KMS-11 (cell line): Measurements from ENCODE around the gene REC8.

ENCODE experiments used
- H2AFZ ChIP-seq: fragments of 200-600 bp; sonication (generic); 2 replicates; pipeline ENCODE4 v1.6.1; 2016; ENCODE audit warnings: antibody characterized with exemption, mixed run types, low read depth
- H3K27ac ChIP-seq: fragments of 200-600 bp; sonication (generic); 2 replicates; pipeline ENCODE4 v1.6.1; 2016; ENCODE audit warnings: mild to moderate bottlenecking, mixed run types
- H3K27me3 ChIP-seq: fragments of 200-600 bp; sonication (generic); 2 replicates; pipeline ENCODE4 v1.6.1; 2017; ENCODE audit warnings: mild to moderate bottlenecking, low read depth, mixed run types, moderate library complexity; ENCODE audit not compliant: insufficient read depth
- H3K36me3 ChIP-seq: fragments of 200-600 bp; sonication (generic); 2 replicates; pipeline ENCODE4 v1.6.1; 2017; ENCODE audit warnings: mild to moderate bottlenecking, mixed run types; ENCODE audit not compliant: insufficient read depth
- H3K4me1 ChIP-seq: fragments of 200-600 bp; sonication (generic); 2 replicates; pipeline ENCODE4 v1.6.1; 2016; ENCODE audit warnings: mild to moderate bottlenecking, low read depth, mixed run types; ENCODE audit not compliant: poor library complexity, severe bottlenecking
- H3K4me2 ChIP-seq: fragments of 200-600 bp; sonication (generic); 2 replicates; pipeline ENCODE4 v1.7.0; 2016; ENCODE audit warnings: mild to moderate bottlenecking, mixed run types
- H3K4me3 ChIP-seq: fragments of 200-600 bp; sonication (generic); IDR thresholded peaks from 2 replicates; pipeline ENCODE4 v1.6.1; 2017; ENCODE audit warnings: low read depth, low read length, mixed read lengths; ENCODE audit not compliant: insufficient read depth
- H3K79me2 ChIP-seq: fragments of 200-600 bp; sonication (generic); 2 replicates; pipeline ENCODE4 v1.6.1; 2016; ENCODE audit warnings: low read depth, mixed run types; ENCODE audit not compliant: insufficient read depth
- H3K9ac ChIP-seq: fragments of 200-600 bp; sonication (generic); 2 replicates; pipeline ENCODE4 v1.6.1; 2016; ENCODE audit warnings: mild to moderate bottlenecking, mixed run types
- H4K20me1 ChIP-seq: fragments of 200-600 bp; sonication (generic); 2 replicates; pipeline ENCODE4 v1.6.1; 2016; ENCODE audit warnings: mild to moderate bottlenecking, mixed run types; ENCODE audit not compliant: insufficient read depth
- TF ChIP-seq, protein P1 (sequence below): fragments of 200-600 bp; sonication (generic); conservative IDR thresholded peaks from 2 replicates; pipeline ENCODE4 v1.6.1; 2017; ENCODE audit warnings: low read depth, mild to moderate bottlenecking, antibody characterized with exemption, low read length, moderate library complexity, mixed read lengths

REC8 gene

DNA sequence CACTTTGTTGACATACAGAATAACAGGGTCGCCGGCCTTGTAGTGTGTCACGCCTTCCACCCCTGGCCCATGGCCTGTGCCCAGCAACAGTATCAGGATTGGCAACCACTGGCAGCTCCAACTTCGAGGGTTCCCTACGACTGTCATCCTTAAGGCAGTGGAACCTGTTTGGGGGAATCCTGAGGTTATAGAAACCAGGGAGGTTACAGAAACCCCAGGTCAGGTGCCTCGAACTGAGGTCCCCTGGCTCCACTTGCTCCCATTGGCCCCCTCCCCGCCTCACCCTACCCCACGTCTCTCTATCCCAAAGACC lies 22.9 kb downstream of the REC8 start:
- Histone ChIP-seq H4K20me1 (no peaks in the 10 kb centered on the region), H3K4me3 (no peak overlapping the region), H3K9ac (peak overlapping the region; percentile 99), H3K4me2 (peak overlapping the region; percentile 57), H3K27ac (peak overlapping the region; percentile 94), H2AFZ (peak overlapping the region; percentile 81; the same call in 1 of the 2 replicates), H3K79me2 (no peaks in the 10 kb centered on the region; the same call in 1 of the 2 replicates), H3K4me1 (peaks cover 10% of the 10 kb centered on the region), H3K27me3 (no peaks in the 10 kb centered on the region), H3K36me3 (no peaks in the 10 kb centered on the region)
- TF ChIP-seq, protein P1, sequence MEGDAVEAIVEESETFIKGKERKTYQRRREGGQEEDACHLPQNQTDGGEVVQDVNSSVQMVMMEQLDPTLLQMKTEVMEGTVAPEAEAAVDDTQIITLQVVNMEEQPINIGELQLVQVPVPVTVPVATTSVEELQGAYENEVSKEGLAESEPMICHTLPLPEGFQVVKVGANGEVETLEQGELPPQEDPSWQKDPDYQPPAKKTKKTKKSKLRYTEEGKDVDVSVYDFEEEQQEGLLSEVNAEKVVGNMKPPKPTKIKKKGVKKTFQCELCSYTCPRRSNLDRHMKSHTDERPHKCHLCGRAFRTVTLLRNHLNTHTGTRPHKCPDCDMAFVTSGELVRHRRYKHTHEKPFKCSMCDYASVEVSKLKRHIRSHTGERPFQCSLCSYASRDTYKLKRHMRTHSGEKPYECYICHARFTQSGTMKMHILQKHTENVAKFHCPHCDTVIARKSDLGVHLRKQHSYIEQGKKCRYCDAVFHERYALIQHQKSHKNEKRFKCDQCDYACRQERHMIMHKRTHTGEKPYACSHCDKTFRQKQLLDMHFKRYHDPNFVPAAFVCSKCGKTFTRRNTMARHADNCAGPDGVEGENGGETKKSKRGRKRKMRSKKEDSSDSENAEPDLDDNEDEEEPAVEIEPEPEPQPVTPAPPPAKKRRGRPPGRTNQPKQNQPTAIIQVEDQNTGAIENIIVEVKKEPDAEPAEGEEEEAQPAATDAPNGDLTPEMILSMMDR, result no peak

DNA sequence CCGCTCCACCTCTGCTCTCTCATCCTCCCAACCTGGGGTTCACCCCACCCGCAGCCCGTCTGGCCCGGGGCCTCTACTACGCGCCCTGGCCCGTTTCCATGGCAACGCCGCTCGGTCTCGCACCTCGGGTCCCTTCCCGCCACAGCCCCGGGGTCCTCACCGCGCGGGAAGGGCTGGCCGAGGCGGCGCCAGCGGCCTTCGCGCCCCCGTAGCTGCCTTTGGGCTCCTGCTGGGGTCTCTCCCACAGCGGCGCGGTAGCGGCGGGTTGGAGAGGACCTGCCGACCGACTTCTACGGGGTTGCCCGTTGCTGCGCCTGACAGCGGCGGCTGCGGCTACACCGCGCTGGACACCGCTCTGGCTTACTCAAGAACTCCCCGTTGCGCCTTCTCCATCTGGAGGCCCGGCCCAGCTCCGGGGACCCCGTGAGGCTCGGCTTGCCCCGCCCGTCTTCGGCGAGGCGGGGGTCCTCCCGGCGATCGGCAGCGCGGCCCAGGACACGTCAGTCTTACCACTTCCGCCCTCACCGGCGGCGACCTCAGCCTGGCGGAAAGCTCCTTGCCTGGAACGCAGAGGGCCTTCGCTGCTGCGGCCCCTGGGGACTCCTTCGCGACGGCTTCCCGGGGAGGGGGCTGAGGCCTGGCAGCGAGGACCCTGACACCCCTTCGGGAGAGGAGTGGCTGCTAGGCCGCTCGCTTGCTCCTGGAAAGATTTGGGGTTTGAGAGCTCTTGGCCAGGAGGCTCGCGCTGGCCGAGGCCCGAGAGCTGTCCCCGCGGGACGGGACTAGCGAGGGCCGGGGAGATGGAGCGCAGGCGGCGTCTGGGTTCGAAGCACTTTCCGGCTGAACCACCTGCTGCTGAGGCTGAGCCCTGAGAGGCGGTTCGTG lies 23.5 kb downstream of the REC8 start, which contains the start of gene TM9SF1:
TM9SF1 (minus strand) TSS at position 256 of the 885 bp plus-strand sequence. CDS start 422 bp downstream, outside the sequence.
- peaks cover 10% of the 10 kb centered on the region for H3K4me1 ChIP-seq

DNA sequence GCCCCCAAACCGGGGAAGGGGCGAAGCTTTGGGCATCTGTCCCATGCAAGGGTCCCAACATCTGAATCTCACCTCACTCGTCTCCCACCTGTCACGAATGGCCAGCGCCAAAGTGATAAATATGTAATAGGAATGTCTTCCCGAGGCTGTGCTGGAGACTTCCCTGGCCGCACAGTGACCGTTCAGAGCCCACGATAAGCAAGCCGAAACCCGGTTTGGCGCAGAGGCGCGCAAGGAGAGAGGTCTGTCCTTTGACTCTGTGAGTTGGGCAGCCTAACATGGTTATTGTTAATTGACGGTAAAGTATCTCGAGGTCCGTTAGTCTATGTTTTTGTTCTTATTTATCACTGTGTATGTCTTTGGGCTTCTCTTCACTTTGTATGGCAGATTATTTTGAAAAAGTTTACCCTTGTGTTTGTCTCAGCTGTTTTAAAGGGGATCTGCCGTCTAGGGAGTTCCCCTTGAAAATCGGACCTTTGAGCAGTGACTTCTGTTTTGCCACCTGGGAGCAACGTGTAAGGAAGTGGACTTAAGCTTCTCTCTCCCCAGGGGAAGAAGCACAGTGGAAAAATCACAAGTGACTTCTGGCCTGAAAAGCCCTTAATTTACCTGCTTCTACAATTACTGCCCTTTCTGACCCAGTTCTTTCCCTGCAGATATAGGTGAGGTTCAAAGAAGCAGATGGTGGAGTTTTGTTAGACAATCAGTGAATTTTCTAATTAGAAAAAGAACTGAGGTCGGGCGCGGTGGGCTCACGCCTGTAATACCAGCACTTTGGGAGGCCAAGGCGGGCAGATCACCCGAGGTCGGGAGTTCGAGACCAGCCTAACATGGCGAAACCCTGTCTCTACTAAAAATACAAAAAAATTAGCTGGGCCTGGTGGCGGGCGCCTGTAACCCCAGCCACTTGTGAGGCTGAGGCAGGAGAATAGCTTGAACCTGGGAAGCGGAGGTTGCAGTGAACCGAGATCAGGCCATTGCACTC lies 24.5 kb downstream of the REC8 start:
- Histone ChIP-seq H3K79me2 (no peaks in the 10 kb centered on the region; the same call in 1 of the 2 replicates), H3K4me1 (peaks cover 10% of the 10 kb centered on the region), H3K4me3 (peak overlapping the region; percentile 55), H3K4me2 (peak overlapping the region; percentile 74), H4K20me1 (no peaks in the 10 kb centered on the region), H2AFZ (peak overlapping the region; percentile 81), H3K9ac (peak overlapping the region; percentile 99), H3K27me3 (no peaks in the 10 kb centered on the region), H3K27ac (peak overlapping the region; percentile 94), H3K36me3 (no peaks in the 10 kb centered on the region)
- TF ChIP-seq, protein P1, result no peak

More for the DNA sequence above, 23.5 kb downstream of the REC8 start, which contains the start of gene TM9SF1:
- H4K20me1 ChIP-seq, result no peaks in the 10 kb centered on the region
- no peaks in the 10 kb centered on the region for H3K36me3 ChIP-seq
- no peaks in the 10 kb centered on the region; the same call in 1 of the 2 replicates for H3K79me2 ChIP-seq
- peak within 1 kb of the TSS; percentile 99 for H3K9ac ChIP-seq
- peak within 1 kb of the TSS; percentile 94 for H3K27ac ChIP-seq
- peak within 1 kb of the TSS; percentile 55 for H3K4me3 ChIP-seq
- no peaks in the 10 kb centered on the region for H3K27me3 ChIP-seq
- peak within 1 kb of the TSS; percentile 74 for H3K4me2 ChIP-seq
- TF ChIP-seq, protein P1, result no peak
- peak within 1 kb of the TSS; percentile 81 for H2AFZ ChIP-seq

DNA sequence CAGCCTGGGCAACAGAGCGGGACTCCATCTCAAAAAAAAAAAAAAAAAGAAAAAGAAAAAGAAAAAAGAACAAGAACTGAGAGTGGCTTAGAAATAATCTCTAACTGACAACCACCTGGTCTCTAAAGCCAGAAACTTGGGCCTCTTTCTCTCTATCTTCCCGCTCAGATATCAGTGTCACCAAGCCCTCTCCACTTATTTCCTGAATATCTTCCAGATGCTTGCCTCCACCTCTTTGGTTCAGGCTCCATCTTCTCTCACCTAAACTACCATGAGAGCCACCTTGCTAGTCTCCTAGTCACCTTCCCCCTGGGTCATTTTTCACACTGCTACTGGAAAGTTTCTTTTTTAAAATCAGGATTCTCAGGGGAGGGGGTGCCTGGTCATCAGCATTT lies 25.2 kb downstream of the REC8 start:
- Histone ChIP-seq H3K36me3 (no peaks in the 10 kb centered on the region), H3K27ac (no peak overlapping the region), H3K4me3 (no peak overlapping the region), H4K20me1 (no peaks in the 10 kb centered on the region), H2AFZ (no peak overlapping the region), H3K4me1 (peaks cover 10% of the 10 kb centered on the region), H3K79me2 (no peaks in the 10 kb centered on the region; the same call in 1 of the 2 replicates), H3K9ac (no peak overlapping the region), H3K4me2 (no peak overlapping the region), H3K27me3 (no peaks in the 10 kb centered on the region)
- TF ChIP-seq, protein P1, result no peak
